ENCODE results near the gene OTOF.

OTOF gene

DNA sequence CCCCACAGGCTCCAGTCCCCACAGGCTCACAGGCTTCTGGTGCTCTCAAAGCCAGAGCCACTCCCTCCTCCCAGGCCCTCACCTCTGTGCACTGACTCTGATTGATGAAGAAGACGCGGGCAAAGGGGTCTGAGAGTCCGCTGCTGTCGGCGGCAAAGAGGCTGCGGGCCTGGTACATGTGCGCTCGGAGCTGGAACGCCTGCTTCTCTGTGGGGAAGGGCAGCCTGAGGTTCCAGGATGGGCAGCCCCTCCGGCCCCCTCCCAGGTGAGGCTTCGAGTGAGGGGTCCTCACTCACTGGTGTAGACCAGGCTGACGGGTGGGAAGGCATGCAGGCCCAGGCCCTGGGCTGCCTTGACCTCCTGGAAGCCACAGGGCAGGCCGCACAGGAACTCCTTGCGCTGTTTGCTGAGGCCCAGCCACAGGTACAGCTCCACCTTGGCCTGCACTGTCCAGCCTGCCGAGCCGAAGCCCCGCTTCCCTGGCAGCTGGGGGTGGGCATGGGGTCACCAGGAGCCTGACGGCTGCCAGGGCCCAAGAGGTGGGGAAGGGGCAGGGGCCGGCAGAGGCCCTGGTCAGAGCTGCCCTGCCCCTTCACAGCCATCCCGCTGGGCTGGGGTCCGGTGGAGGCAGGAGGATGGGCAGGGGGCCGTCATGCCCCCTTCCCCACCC lies 2.0 kb downstream of the OTOF start:
- Histone ChIP-seq H3K9ac (ENCODE audit: low read length) (no peak overlapping the region), H2AFZ (ENCODE audit: low read depth, low read length) (no peak overlapping the region), H3K9me3 (ENCODE audit: insufficient read depth, low read length) (no peaks in the 10 kb centered on the region), H4K20me1 (ENCODE audit: insufficient read depth, low read length) (no peaks in the 10 kb centered on the region), H3K79me2 (ENCODE audit: low read length) (no peaks in the 10 kb centered on the region), H3K27me3 (ENCODE audit: low read depth, low read length) (no peaks in the 10 kb centered on the region), H3K36me3 (replicated peaks; ENCODE audit: low read depth, low read length) (no peaks in the 10 kb centered on the region), H3K4me2 (ENCODE audit: low read length) (no peak overlapping the region), H3K4me3 (ENCODE audit: low read length) (no peak overlapping the region), H3K4me1 (ENCODE audit: low read length) (no peaks in the 10 kb centered on the region), H3K27ac (ENCODE audit: low read length) (no peak overlapping the region)
- TF ChIP-seq, protein P1, sequence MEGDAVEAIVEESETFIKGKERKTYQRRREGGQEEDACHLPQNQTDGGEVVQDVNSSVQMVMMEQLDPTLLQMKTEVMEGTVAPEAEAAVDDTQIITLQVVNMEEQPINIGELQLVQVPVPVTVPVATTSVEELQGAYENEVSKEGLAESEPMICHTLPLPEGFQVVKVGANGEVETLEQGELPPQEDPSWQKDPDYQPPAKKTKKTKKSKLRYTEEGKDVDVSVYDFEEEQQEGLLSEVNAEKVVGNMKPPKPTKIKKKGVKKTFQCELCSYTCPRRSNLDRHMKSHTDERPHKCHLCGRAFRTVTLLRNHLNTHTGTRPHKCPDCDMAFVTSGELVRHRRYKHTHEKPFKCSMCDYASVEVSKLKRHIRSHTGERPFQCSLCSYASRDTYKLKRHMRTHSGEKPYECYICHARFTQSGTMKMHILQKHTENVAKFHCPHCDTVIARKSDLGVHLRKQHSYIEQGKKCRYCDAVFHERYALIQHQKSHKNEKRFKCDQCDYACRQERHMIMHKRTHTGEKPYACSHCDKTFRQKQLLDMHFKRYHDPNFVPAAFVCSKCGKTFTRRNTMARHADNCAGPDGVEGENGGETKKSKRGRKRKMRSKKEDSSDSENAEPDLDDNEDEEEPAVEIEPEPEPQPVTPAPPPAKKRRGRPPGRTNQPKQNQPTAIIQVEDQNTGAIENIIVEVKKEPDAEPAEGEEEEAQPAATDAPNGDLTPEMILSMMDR (IDR thresholded peaks at IDR 0.05; ENCODE audit: low read depth, low read length): no peak
- no peak for TF ChIP-seq EZH2phosphoT487 (IDR thresholded peaks at IDR 0.05; ENCODE audit: low read depth)

DNA sequence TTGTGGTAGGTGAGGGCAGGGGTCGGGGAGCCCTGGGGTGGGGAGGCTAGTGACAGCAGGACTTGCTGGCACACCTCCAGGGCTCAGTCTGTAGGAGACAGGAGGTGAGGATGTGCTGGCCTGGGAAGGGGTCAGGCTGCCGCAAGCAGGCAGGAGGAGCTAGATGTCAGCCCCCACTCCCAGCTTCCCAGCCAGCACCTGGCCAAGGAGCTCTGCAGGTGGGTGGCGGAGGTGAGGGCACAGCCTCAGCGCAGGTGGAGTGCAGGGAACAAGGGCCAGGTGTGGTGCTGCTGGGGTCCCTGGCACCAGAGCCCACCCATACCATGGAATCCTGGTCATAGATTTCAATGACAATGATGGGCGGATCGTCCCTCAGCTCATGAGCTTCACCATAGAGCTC lies 2.9 kb downstream of the OTOF start:
- Histone ChIP-seq H4K20me1 (ENCODE audit: insufficient read depth, low read length) (no peaks in the 10 kb centered on the region), H3K79me2 (ENCODE audit: low read length) (no peaks in the 10 kb centered on the region), H3K27me3 (ENCODE audit: low read depth, low read length) (no peaks in the 10 kb centered on the region), H3K4me3 (ENCODE audit: low read length) (no peak overlapping the region), H3K4me2 (ENCODE audit: low read length) (no peak overlapping the region), H2AFZ (ENCODE audit: low read depth, low read length) (no peak overlapping the region), H3K4me1 (ENCODE audit: low read length) (no peaks in the 10 kb centered on the region), H3K36me3 (replicated peaks; ENCODE audit: low read depth, low read length) (no peaks in the 10 kb centered on the region), H3K9ac (ENCODE audit: low read length) (no peak overlapping the region), H3K9me3 (ENCODE audit: insufficient read depth, low read length) (no peaks in the 10 kb centered on the region), H3K27ac (ENCODE audit: low read length) (no peak overlapping the region)
- TF ChIP-seq, protein P1 (IDR thresholded peaks at IDR 0.05; ENCODE audit: low read depth, low read length): no peak
- TF ChIP-seq EZH2phosphoT487 (IDR thresholded peaks at IDR 0.05; ENCODE audit: low read depth): no peak

DNA sequence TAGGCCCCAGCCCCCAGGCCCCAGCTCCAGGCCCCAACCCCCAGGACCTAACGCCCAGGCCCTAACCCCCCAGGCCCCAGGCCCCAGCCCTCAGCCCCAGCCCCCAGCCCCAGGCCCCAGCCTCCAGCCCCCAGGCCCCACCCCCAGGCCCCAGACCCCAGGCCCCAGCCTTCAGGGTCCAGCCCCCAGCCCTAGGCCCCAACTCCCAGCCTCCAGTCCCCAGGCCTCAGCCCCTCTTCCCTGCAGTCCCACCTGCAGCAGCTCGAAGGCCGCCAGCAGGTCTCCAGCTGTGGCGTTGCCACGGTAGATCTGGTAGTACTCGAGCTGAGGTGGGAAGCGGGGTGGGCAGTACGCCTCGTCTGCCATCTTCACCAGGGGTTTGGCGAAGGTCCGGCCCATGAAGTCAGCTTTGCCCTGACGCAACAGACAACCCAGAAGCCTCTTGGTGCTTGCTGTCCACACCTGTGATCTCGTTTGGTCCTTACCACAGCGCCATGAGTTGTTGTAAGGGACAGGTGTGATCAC lies 3.6 kb downstream of the OTOF start:
- Histone ChIP-seq H3K27ac (ENCODE audit: low read length) (no peak overlapping the region), H3K4me2 (ENCODE audit: low read length) (no peak overlapping the region), H3K36me3 (replicated peaks; ENCODE audit: low read depth, low read length) (no peaks in the 10 kb centered on the region), H3K79me2 (ENCODE audit: low read length) (no peaks in the 10 kb centered on the region), H3K27me3 (ENCODE audit: low read depth, low read length) (no peaks in the 10 kb centered on the region), H3K9me3 (ENCODE audit: insufficient read depth, low read length) (no peaks in the 10 kb centered on the region), H2AFZ (ENCODE audit: low read depth, low read length) (no peak overlapping the region), H3K4me3 (ENCODE audit: low read length) (no peak overlapping the region), H3K9ac (ENCODE audit: low read length) (no peak overlapping the region), H4K20me1 (ENCODE audit: insufficient read depth, low read length) (no peaks in the 10 kb centered on the region), H3K4me1 (ENCODE audit: low read length) (no peaks in the 10 kb centered on the region)
- no peak for TF ChIP-seq EZH2phosphoT487 (IDR thresholded peaks at IDR 0.05; ENCODE audit: low read depth)
- TF ChIP-seq, protein P1 (IDR thresholded peaks at IDR 0.05; ENCODE audit: low read depth, low read length): no peak

DNA sequence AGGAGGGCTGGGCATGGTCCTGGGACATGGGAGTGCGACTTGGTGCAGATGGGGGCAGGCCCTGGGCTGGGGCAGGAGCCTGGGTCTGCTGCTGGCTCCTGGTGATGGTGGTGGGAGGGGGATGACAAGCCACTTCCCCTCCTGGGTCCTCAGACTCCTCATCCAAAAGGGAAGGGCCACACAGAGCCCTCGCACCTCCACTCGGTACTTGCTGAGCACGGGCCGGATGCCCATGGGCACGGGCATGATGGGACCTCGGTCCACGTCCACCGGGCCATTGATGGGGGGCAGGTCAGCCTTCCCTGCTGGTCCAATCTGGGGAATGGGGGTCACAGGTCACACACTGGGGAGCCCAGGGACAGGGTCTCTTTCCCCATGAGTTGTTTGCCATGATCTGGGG lies 4.1 kb downstream of the OTOF start:
- Histone ChIP-seq H3K79me2 (ENCODE audit: low read length) (no peaks in the 10 kb centered on the region), H2AFZ (ENCODE audit: low read depth, low read length) (no peak overlapping the region), H3K4me1 (ENCODE audit: low read length) (no peaks in the 10 kb centered on the region), H3K36me3 (replicated peaks; ENCODE audit: low read depth, low read length) (no peaks in the 10 kb centered on the region), H3K4me2 (ENCODE audit: low read length) (no peak overlapping the region), H3K27me3 (ENCODE audit: low read depth, low read length) (no peaks in the 10 kb centered on the region), H3K27ac (ENCODE audit: low read length) (no peak overlapping the region), H3K9me3 (ENCODE audit: insufficient read depth, low read length) (no peaks in the 10 kb centered on the region), H3K4me3 (ENCODE audit: low read length) (no peak overlapping the region), H3K9ac (ENCODE audit: low read length) (no peak overlapping the region), H4K20me1 (ENCODE audit: insufficient read depth, low read length) (no peaks in the 10 kb centered on the region)
- no peak for TF ChIP-seq EZH2phosphoT487 (IDR thresholded peaks at IDR 0.05; ENCODE audit: low read depth)
- TF ChIP-seq, protein P1 (IDR thresholded peaks at IDR 0.05; ENCODE audit: low read depth, low read length): no peak
